ENCODE results near the gene SRGAP2C. TPM values are rescaled to one million over a fixed set of nuclear protein-coding genes. Genes with fewer than 3 reads are reported as not detected.
A peak's percentile ranks its signal among the peaks of the same experiment; 100 is the strongest.
"Not testable (repeated sequence)": the region's sequence is repeated elsewhere in the genome, so short reads cannot be mapped to it uniquely, and the experiment has no call there.

SRGAP2C gene
- total RNA-seq, 1 experiment from 2014 or later, result 13.9 TPM

DNA sequence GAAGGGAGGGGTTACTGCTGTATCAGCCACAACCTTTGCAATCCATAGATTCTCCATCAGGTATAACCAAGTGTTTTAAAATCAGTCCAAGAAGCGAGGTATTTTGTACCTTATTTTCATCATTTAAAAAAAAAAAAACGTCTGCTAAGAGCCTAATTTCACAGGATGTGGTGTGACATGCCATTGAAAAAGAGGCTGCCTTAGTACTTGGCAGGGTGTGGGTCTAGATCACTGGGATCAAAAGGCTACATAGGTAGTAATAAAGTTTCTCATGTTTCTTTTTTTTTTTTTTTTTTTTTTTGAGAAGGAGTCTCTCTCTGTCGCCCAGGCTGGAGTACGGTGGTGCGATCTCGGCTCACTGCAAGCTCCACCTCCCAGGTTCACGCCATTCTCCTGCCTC is 192.2 kb downstream of the SRGAP2C start:
- not testable (repeated sequence) for DNase-seq (ENCODE audit: low read depth)

DNA sequence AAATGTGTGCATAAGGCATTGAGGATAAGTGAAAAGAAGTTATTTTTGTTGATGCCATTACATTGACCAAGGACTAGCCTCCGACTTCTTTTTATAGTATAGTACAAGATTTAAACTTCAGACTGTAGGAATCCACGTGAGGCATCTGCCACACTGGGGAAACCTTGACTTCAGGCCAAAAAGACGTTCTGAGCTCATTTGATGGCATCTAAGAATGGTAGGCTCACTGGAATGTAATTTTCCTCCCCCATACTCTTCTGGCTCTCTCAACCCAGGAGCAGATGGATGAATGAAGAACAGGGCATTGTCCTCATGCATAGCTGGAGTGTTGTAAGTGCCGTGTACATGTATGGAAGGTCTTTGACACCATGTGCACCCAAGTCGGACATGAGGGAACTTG is 194.0 kb downstream of the SRGAP2C start:
- not testable (repeated sequence) for DNase-seq (ENCODE audit: low read depth)

DNA sequence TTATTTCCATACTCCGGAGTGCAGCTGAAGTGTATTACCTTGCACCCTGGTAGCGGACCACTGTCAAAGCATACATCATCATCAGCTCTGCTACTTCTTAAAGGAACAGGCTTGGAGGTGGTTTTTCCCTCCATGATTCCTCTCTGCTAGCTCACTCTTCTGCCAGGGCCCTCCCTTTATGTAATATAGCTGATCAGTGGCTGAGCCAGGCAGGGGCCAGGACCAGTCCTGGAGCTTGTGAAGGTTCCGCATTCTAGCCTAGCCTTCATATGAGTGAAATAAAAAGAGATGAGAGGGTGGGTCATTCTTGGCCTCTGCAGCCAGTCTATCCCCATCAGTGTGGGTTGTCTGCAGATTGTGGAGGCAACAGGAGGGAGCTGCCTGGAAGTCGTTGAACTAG is 200.0 kb downstream of the SRGAP2C start:
- not testable (repeated sequence) for DNase-seq (ENCODE audit: low read depth)

DNA sequence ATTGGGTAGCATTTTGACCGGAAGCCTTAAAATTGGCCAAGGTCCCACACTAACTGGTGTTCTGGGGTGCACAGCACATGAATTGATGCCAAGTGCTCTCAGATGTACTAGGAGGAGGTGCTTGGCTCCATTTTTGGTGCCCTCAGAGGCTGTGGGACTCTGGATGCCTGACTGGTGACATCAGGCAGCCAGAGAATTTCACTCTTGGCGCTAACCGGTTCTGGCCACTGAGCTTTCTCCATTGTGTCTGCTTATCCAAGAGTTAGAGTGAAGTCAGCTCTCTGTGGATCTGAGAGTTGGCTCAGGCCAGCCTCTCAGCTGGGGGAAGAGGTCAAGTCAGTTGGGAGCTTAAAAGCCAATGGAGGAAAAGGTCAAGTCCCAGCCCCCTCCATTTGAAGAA is 200.4 kb downstream of the SRGAP2C start:
- DNase-seq (ENCODE audit: low read depth), result not testable (repeated sequence)

DNA sequence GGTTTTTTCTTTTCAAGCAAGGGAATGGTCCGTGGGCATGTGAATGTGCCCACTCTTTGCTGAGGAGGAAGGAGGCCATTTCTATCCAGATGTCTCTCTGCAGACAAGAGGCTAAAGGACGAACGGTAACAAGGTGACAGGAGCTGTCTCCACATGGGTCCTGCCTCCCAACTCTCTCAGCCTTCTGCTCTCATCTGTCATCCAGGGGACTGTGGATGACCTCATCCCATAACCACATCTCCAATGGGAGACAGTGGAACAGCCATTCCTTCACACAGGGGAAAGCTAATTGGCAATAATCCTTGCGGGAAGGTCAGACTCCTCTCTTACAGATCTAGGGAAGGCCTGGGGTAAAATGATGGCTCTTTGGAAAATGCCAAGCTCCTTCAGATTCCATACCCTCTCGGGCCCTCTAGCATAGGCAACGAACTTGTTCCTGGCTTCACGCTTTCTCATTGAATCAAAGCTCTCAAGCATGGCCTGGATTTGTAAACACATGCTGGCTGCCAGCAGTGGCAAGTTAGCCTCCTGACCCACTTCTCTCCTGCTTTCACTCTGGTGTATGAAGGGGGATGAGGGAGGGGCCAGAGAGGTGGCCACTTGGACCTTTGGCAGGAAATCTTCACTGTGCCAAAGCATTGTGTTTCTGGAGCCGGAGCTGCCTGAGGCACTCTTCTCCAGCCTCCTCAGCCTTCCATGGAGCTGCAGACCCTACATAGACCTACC is 201.0 kb downstream of the SRGAP2C start:
- DNase-seq (ENCODE audit: low read depth), result not testable (repeated sequence)

GRCh38 chr1:121386319-121386948 is 201.7 kb downstream of the SRGAP2C start:
- DNase-seq (ENCODE audit: low read depth), result not testable (repeated sequence)

DNA sequence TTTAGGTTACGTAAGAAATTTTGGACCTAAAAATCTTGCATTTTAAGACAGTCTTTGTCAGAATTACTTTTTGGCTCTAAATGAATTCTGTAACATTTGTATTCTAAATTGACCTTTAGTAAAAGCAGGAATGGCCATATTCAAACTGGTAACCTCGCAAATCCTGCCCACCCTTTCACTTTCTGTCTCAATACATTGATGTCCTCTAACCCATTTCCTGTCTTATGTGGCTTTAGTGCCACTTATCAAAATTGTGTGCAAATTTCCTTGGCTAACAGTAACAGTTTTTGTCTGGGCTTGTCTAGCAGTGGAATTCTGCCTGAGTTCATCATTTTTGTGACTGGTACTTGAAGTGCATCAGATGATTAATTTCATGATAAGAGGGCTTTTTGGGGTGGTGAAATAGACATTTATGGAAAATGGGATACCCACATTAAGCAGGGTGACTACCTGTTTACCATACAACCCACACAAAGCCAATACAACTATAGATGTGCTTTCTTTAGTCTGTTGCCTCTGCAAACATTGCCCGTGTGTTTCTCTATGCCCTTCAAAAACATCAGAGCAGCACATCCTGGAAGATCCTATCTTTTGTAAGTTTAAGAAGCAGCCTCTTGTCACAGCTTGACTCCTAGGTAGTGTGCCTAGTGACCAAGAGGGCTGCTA is 205.3 kb downstream of the SRGAP2C start:
- DNase-seq (ENCODE audit: low read depth), result not testable (repeated sequence)

GRCh38 chr1:121392130-121392529 is 207.4 kb downstream of the SRGAP2C start:
- not testable (repeated sequence) for DNase-seq (ENCODE audit: low read depth)

- peak; percentile 56 for DNase-seq (ENCODE audit: low read depth)
Measured at GRCh38 chr1:121395718-121396201, 211.0 kb downstream of the SRGAP2C start.

GRCh38 chr1:121396335-121397081 is 211.7 kb downstream of the SRGAP2C start:
- DNase-seq (ENCODE audit: low read depth), result peak; percentile 30

DNA sequence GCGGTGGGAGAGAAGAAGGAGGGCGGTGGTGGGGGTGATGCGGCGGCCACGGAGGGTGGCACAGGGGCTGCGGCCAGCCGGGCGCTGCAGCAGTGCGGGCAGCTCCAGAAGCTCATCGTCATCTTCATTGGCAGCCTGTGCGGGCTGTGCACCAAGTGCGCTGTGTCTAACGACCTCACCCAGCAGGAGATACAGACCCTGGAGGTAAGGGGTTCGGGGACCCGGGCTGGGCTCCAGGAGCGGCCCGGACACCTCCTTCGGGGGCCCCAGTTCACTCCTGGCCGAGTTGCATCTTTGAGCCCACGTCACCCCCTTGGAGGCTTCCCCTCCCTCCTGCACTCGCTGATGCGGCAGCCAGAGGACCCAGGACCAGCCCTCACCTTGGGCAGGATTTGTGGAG is 212.3 kb downstream of the SRGAP2C start:
- DNase-seq (ENCODE audit: low read depth), result not testable (repeated sequence)

DNA sequence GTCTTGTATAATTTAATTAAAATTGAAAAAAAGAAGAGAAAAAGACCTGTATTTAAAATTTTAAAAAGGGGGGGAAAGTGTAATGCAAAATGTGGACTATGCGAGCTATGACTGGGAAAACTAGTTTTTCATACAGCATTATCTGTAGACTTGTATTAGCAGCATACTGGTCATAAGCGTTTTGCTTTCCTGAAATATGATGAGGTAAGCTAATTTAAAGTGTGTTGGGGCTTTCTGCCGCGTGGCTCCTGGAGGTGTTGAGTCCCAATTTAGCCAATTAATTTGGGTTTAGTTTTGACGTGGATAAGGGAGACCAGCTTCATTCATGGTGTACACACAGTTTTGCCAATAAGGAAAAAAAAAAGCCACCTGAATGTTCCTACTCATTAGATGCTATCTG is 214.4 kb downstream of the SRGAP2C start:
- DNase-seq (ENCODE audit: low read depth), result not testable (repeated sequence)

DNA sequence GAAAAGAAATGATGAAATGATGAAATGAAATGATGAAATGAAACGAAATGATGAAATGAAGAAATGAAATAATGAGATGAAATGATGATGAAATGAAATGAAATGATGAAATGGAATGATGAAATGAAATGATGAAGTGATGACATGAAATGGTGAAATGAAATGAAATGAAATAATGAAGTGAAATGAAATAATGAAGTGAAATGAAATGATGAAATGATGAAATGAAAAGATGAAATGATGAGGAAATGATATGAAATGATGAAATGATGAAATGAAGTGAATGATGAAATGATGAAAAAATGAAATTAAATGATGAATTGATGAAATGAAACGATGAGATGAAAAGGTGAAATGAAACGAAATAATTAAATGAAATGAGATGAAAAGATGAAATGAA is 215.3 kb downstream of the SRGAP2C start:
- not testable (repeated sequence) for DNase-seq (ENCODE audit: low read depth)

DNA sequence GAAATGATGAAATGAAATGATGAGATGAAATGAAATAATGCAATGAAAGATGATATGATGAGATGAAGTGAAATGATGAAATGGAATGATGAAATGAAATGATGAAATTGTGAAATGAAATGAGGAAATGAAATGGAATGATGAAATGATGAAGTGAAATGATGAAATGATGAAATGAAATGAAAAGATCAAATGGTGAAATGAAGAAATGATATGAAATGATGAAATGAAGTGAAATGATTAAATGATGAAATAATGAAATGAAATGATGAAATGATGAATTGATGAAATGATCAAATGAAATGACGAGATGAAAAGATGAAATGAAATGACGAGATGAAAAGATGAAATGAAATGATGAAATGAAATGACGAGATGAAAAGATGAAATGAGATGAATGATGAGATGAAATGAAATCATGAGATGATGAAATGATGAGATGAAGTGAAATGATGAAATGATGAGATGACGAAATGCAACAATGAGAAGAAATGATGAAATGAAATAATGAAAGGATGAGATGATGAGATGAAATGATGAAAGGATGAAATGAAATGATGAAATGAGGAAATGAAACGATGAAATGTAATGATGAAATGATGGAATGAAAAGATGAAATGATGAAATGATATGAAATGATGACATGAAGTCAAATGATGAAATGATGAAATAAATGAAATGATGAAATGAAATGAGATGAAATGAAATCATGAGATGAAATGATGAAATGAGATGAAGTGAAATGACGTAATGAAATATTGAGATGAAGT is 216.0 kb downstream of the SRGAP2C start:
- DNase-seq (ENCODE audit: low read depth), result not testable (repeated sequence)

GRCh38 chr1:121401375-121401955 is 216.7 kb downstream of the SRGAP2C start:
- not testable (repeated sequence) for DNase-seq (ENCODE audit: low read depth)

DNA sequence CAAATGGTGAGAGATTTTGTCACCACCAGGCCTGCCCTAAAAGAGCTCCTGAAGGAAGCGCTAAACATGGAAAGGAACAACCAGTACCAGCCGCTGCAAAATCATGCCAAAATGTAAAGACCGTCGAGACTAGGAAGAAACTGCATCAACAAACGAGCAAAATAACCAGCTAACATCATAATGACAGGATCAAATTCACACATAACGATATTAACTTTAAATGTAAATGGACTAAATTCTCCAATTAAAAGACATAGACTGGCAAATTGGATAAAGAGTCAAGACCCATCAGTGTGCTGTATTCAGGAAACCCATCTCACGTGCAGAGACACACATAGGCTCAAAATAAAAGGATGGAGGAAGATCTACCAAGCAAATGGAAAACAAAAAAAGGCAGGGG is 218.5 kb downstream of the SRGAP2C start:
- DNase-seq (ENCODE audit: low read depth), result not testable (repeated sequence)

DNA sequence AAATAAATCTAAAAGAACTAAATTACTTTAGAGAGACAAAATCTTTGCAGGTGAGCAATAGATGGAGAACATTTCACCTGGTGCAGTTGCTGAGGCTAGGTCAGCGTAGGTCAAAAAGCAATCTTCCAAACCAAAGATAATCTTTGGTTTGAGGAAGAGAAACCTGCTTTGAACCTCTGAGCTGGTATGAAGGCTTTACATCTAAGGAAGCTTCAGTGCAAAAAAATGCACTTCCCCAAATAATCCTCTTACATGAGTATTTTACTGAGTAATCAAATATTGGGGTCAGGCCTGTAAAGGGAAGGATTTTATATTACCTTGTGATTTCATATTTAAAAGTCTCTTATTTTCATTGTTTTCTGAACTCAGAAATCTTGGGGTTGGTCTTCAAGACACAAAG is 223.6 kb downstream of the SRGAP2C start:
- no peak for DNase-seq (ENCODE audit: low read depth)

GRCh38 chr1:121413821-121414220 is 229.0 kb downstream of the SRGAP2C start:
- no peak for DNase-seq (ENCODE audit: low read depth)

GRCh38 chr1:121414905-121415304 is 230.1 kb downstream of the SRGAP2C start:
- no peak for DNase-seq (ENCODE audit: low read depth)

DNA sequence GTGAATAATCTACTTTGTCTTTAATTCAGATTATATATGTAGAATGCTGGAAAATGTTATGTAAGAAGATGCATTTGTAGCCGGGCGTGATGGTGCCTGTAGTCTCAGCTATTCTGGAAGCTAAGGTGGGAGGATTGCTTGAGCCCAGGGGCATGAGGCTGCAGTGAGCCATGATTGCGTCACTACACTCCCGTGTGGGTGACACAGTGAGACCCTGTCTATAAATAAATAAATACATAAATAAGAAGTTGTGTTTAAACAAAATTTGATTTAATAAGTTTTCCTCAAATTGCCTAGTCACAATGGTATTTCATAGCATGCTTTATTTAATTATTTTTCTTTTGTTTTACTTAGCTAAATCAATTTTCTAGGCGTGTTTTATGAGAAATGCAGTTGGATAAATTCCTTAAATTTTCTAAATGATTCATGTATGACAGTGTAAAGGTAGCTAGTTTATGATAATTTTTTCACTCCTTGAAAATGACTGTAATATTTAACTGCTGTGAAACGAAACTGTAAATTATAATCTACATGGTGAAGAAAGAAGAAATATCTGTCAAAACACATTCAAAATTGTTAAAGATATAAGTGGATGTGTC is 232.6 kb downstream of the SRGAP2C start:
- DNase-seq (ENCODE audit: low read depth), result peak; percentile 29
